Osteoblast (primary cell): ENCODE data around the gene ESRP2. TPM values are rescaled to one million over a fixed set of nuclear protein-coding genes. Genes with fewer than 3 reads are reported as not detected.

Experiments
- DNase-seq: peaks from one replicate; pipeline ENCODE4 v3.0.0; 2011; ENCODE audit warnings: low spot score, mixed read lengths; ENCODE audit not compliant: insufficient read length; ENCODE audit errors: missing footprints
- H2AFZ ChIP-seq: 2 replicates; pipeline ENCODE4 v1.6.0; 2011; ENCODE audit warnings: mild to moderate bottlenecking, low read length
- H3K27ac ChIP-seq: 2 replicates; pipeline ENCODE4 v1.5.1; 2011; ENCODE audit warnings: mild to moderate bottlenecking, low read depth, low read length, moderate library complexity
- H3K27me3 ChIP-seq: 2 replicates; pipeline ENCODE4 v1.6.0; 2012; ENCODE audit warnings: mild to moderate bottlenecking, control low read depth, inconsistent platforms, low read length, moderate library complexity; ENCODE audit not compliant: insufficient read depth
- H3K36me3 ChIP-seq: 2 replicates; pipeline ENCODE4 v1.5.1; 2011; ENCODE audit warnings: mild to moderate bottlenecking, low read length, control low read depth, moderate library complexity; ENCODE audit not compliant: insufficient read depth
- H3K4me1 ChIP-seq: 2 replicates; pipeline ENCODE4 v1.5.1; 2011; ENCODE audit warnings: mild to moderate bottlenecking, low read length, control low read depth, moderate library complexity; ENCODE audit not compliant: insufficient read depth
- H3K4me2 ChIP-seq: 2 replicates; pipeline ENCODE4 v1.6.0; 2011; ENCODE audit warnings: mild to moderate bottlenecking, low read length; ENCODE audit not compliant: insufficient read depth
- H3K4me3 ChIP-seq: fragments of 200-600 bp; sonication (generic); 3 replicates; pipeline ENCODE4 v1.5.1; 2012; ENCODE audit warnings: mild to moderate bottlenecking, low read length, inconsistent platforms; ENCODE audit not compliant: insufficient read depth
- H3K79me2 ChIP-seq: 2 replicates; pipeline ENCODE4 v1.6.0; 2012; ENCODE audit warnings: mild to moderate bottlenecking, low read length, control low read depth, inconsistent platforms; ENCODE audit not compliant: insufficient read depth
- H3K9me3 ChIP-seq: 2 replicates; pipeline ENCODE4 v1.5.1; 2011; ENCODE audit warnings: low read depth, low read length, control low read depth
- H4K20me1 ChIP-seq: 2 replicates; pipeline ENCODE4 v1.6.0; 2012; ENCODE audit warnings: mild to moderate bottlenecking, low read length, control low read depth; ENCODE audit not compliant: insufficient read depth
- total RNA-seq: library from RNA; depleted of rRNA; stranded (reverse); fragments of >200 nt; gene quantifications from 2 replicates; pipeline ENCODE4 v1.2.3, GENCODE V29; 2012
- TF ChIP-seq, protein P1 (sequence below): IDR thresholded peaks from 2 replicates; pipeline ENCODE4 v1.5.1; 2011; ENCODE audit warnings: mild to moderate bottlenecking, low read depth, low read length, moderate library complexity; ENCODE audit errors: extremely low read depth

The ESRP2 gene
- total RNA-seq, 1 donor = under 0.01 TPM

DNA sequence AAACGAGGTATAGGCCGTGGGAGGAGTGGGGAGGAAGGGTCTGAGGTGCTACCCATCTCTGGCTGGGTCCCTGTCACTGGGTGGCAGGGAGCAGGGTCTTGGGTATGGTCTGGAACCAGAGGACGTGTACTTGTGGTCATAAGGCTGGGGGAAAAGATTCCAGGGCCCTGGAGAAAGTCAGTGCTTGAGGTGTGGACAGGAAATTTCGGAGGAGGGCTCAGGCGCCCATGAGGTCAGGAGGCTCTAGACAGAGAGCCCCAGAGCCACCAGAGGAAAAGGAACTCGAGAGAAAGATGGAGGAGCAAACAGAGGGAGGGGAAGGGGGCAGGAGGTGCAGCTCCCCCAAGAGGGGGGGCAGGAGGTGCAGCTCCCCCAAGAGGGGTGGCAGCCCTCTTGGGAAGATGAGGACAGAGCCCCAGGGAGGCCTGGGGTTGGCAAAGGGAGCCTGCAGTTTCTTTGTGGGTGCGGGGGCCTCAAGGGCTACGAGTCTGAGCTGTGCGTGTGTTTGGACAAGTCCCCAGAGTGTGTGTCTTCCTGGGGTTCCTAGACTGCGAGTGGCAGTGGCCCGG lies 27.7 kb upstream of the ESRP2 start:
- Histone ChIP-seq H2AFZ (peak overlapping the region; percentile 74), H3K4me1 (peaks cover 22% of the 10 kb centered on the region), H3K27me3 (no peaks in the 10 kb centered on the region), H3K4me2 (peak overlapping the region; percentile 68), H3K9me3 (no peaks in the 10 kb centered on the region), H4K20me1 (peaks cover 16% of the 10 kb centered on the region), H3K36me3 (peaks cover 27% of the 10 kb centered on the region), H3K79me2 (peaks cover 33% of the 10 kb centered on the region), H3K4me3 (peak overlapping the region; percentile 83), H3K27ac (peak overlapping the region; percentile 96)
- no peak for DNase-seq
- TF ChIP-seq, protein P1, sequence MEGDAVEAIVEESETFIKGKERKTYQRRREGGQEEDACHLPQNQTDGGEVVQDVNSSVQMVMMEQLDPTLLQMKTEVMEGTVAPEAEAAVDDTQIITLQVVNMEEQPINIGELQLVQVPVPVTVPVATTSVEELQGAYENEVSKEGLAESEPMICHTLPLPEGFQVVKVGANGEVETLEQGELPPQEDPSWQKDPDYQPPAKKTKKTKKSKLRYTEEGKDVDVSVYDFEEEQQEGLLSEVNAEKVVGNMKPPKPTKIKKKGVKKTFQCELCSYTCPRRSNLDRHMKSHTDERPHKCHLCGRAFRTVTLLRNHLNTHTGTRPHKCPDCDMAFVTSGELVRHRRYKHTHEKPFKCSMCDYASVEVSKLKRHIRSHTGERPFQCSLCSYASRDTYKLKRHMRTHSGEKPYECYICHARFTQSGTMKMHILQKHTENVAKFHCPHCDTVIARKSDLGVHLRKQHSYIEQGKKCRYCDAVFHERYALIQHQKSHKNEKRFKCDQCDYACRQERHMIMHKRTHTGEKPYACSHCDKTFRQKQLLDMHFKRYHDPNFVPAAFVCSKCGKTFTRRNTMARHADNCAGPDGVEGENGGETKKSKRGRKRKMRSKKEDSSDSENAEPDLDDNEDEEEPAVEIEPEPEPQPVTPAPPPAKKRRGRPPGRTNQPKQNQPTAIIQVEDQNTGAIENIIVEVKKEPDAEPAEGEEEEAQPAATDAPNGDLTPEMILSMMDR = no peak

DNA sequence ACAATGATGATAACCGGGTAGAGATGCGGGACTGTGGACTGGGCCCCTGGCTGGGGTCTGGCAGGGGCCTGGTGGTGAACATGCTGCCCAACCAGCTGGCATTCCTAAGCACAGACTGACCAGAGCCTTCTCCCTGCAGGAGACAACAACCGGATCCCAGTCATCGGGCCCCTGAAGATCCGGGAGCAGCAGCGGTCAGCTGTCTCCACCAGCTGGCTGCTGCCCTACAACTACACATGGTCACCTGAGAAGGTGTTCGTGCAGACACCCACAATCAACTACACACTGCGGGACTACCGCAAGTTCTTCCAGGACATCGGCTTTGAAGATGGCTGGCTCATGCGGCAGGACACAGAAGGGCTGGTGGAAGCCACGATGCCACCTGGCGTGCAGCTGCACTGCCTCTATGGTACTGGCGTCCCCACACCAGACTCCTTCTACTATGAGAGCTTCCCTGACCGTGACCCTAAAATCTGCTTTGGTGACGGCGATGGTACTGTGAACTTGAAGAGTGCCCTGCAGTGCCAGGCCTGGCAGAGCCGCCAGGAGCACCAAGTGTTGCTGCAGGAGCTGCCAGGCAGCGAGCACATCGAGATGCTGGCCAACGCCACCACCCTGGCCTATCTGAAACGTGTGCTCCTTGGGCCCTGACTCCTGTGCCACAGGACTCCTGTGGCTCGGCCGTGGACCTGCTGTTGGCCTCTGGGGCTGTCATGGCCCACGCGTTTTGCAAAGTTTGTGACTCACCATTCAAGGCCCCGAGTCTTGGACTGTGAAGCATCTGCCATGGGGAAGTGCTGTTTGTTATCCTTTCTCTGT lies 23.3 kb upstream of the ESRP2 start:
- no peaks in the 10 kb centered on the region for H3K79me2 ChIP-seq
- no peak overlapping the region for H2AFZ ChIP-seq
- no peaks in the 10 kb centered on the region for H4K20me1 ChIP-seq
- no peak overlapping the region for H3K4me3 ChIP-seq
- peaks cover 36% of the 10 kb centered on the region for H3K36me3 ChIP-seq
- H3K4me2 ChIP-seq = no peak overlapping the region
- no peaks in the 10 kb centered on the region for H3K27me3 ChIP-seq
- peak; percentile 89 for DNase-seq
- H3K9me3 ChIP-seq = no peaks in the 10 kb centered on the region
- H3K27ac ChIP-seq = no peak overlapping the region
- TF ChIP-seq, protein P1 = no peak
- H3K4me1 ChIP-seq = peaks cover 17% of the 10 kb centered on the region

DNA sequence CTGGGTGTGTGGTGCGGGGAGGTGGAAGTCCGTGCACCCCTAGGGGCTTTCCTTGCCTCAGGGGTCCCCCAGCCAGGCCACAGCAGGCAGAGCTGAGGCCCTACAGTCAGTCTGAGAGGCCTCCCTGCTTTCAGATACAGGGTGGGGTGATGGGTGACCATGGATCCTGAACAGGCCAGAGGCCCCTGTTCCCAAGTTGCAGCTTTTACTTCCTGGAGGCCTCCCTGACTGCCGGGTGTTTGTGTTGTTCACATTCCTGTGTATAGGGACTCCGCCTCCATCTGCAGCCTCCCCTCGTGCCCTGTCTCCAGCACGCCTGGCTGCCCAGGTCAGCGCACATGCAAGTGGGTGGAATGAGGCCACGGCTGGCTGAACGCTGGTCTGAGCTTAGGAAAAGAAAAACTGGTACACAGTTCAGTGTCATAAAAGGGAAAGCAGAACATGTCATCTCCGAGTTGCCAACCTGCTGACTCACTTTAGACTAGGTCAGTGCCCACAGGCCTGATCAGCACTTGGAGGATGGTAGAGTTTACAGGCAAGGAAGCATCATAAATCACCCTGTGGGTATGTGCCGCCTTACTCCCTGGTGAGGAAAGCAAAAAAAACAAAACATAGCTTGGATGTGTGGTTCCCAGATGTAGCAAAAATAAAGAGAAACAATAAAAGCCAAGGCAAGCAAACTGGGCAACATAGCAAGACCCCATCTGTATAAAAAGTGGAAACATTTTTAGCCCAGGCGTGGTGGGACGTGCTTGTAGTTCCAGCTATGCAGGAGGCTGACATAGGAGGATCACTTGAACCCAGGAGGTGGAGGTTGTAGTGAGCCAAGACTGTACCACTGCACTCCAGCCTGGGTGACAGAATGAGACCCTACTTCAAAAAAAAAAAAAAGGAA lies 22.2 kb upstream of the ESRP2 start:
- peaks cover under 1% of the 10 kb centered on the region for H3K79me2 ChIP-seq
- no peak overlapping the region for H3K4me3 ChIP-seq
- no peaks in the 10 kb centered on the region for H3K27me3 ChIP-seq
- H3K27ac ChIP-seq = peak overlapping the region; percentile 78
- peak overlapping the region; percentile 52 for H3K4me2 ChIP-seq
- DNase-seq = peak; percentile 94
- peaks cover 38% of the 10 kb centered on the region for H3K36me3 ChIP-seq
- no peaks in the 10 kb centered on the region for H3K9me3 ChIP-seq
- TF ChIP-seq, protein P1 = no peak
- H4K20me1 ChIP-seq = no peaks in the 10 kb centered on the region
- peaks cover 17% of the 10 kb centered on the region for H3K4me1 ChIP-seq
- H2AFZ ChIP-seq = peak overlapping the region; percentile 49
